K562 (cell line): ENCODE data around the gene DSG2. TPM values are rescaled to one million over a fixed set of nuclear protein-coding genes. Genes with fewer than 3 reads are reported as not detected.

ENCODE experiments used
- ATAC-seq: fragments of 200-7000 bp; cut with Tn5 transposase; 3 replicates; pipeline ENCODE4 v1.9.1; 2020; ENCODE audit warnings: moderate library complexity
- BruUV-seq: library from RNA; stranded (reverse); fragments of 400-500 nt; replicated peaks from 2 replicates; lab custom pipeline; 2021; lab: Mats Ljungman, UMichigan
- CTCF ChIA-PET: fragments of 300-600 bp; formaldehyde crosslinking; extraction: SDS; loops from one replicate; lab custom pipeline; 2021; ENCODE audit warnings: low intra/inter-chr PET ratio; lab: Yijun Ruan, JAX
- POLR2A ChIA-PET: fragments of 300-600, 350-650 bp; sonication (Branson Sonifier 250); formaldehyde crosslinking; extraction: SDS; loops from one replicate; lab custom pipeline; 2021; ENCODE audit warnings: antibody characterized with exemption, inconsistent platforms; lab: Yijun Ruan, JAX
- DNase-seq, 4 experiments: peaks; one replicate each; pipeline versions ENCODE4 v3.0.0 to v3.0.0-alpha.2; 2011 to 2018; ENCODE audit warnings: low spot score in 3 of 4, mixed read lengths in 3 of 4; ENCODE audit errors: extremely low read depth in 1 of 4
- FAIRE-seq: peaks from 2 replicates; lab custom pipeline; 2011; peaks lifted over from hg19 to GRCh38; lab: Jason Lieb, UNC
- H2AFZ ChIP-seq: 2 replicates; pipeline ENCODE4 v1.6.0; 2011; ENCODE audit warnings: low read depth, low read length, control low read depth, inconsistent platforms
- H3K27ac ChIP-seq: fragments of 200-600 bp; 3 replicates; pipeline ENCODE4 v1.8.0; 2011; ENCODE audit warnings: low read depth, mild to moderate bottlenecking, control low read depth, inconsistent platforms, low read length, moderate library complexity, mixed read lengths; ENCODE audit errors: extremely low read depth
- H3K27me3 ChIP-seq, 2 experiments: fragments of 300-600 bp in 1 of 2; 2 replicates in 1 of 2; 3 replicates in 1 of 2; pipeline versions ENCODE4 v1.6.0 to v1.8.0; 2011; ENCODE audit warnings: inconsistent platforms in 2 of 2, low read length in 2 of 2, mild to moderate bottlenecking in 1 of 2, mixed read lengths in 1 of 2, moderate library complexity in 1 of 2; ENCODE audit not compliant: control insufficient read depth in 2 of 2, insufficient read depth in 2 of 2
- H3K36me3 ChIP-seq: fragments of 300-600 bp; 3 replicates; pipeline ENCODE4 v1.8.0; 2011; ENCODE audit warnings: mild to moderate bottlenecking, low read length, inconsistent platforms; ENCODE audit not compliant: control insufficient read depth, insufficient read depth
- H3K4me1 ChIP-seq, 2 experiments: fragments of 200-600 bp in 1 of 2; replicated peaks in 1 of 2; 2 replicates in 1 of 2; 3 replicates in 1 of 2; pipeline versions ENCODE4 v1.5.1 to v1.8.0; 2011; ENCODE audit warnings: inconsistent platforms in 2 of 2, low read length in 2 of 2, mild to moderate bottlenecking in 1 of 2, mixed read lengths in 1 of 2, moderate library complexity in 1 of 2; ENCODE audit not compliant: control insufficient read depth in 2 of 2, insufficient read depth in 2 of 2
- H3K4me2 ChIP-seq: 2 replicates; pipeline ENCODE4 v1.6.1; 2011; ENCODE audit warnings: low read length, control low read depth, inconsistent platforms, mixed read lengths; ENCODE audit not compliant: insufficient read depth
- H3K4me3 ChIP-seq: fragments of 200-600 bp; sonication (generic), shearing (Covaris generic); 2 replicates; pipeline ENCODE4 v1.5.1; 2016; ENCODE audit warnings: control low read depth, inconsistent platforms
- H3K79me2 ChIP-seq: fragments of 200-600 bp; 3 replicates; pipeline ENCODE4 v1.8.0; 2011; ENCODE audit warnings: low read length, inconsistent platforms; ENCODE audit not compliant: control insufficient read depth, insufficient read depth
- H3K9ac ChIP-seq, 2 experiments: 2 replicates each; pipeline versions ENCODE4 v1.6.0 to v1.6.1; 2011; ENCODE audit warnings: low read depth in 2 of 2, low read length in 2 of 2, control low read depth in 1 of 2, inconsistent platforms in 1 of 2, mild to moderate bottlenecking in 1 of 2, mixed read lengths in 1 of 2; ENCODE audit not compliant: insufficient read depth in 1 of 2
- H3K9me1 ChIP-seq: one replicate; pipeline ENCODE4 v1.6.0; 2011; ENCODE audit warnings: inconsistent platforms, mild to moderate bottlenecking, low read length, moderate library complexity; ENCODE audit not compliant: control insufficient read depth, insufficient read depth
- H3K9me3 ChIP-seq: replicated peaks from 2 replicates; pipeline ENCODE4 v1.5.1; 2011; ENCODE audit warnings: low read depth, low read length, inconsistent platforms; ENCODE audit not compliant: control insufficient read depth, insufficient read depth
- H4K20me1 ChIP-seq: replicated peaks from 2 replicates; pipeline ENCODE4 v1.6.1; 2011; ENCODE audit warnings: low read length, inconsistent platforms, mixed read lengths; ENCODE audit not compliant: control insufficient read depth, insufficient read depth
- BCLAF1 ChIP-seq, 2 experiments: fragments of 450-650 bp in 1 of 2; IDR thresholded peaks; 2 replicates each; pipeline ENCODE4 v1.6.1; 2011 to 2017; ENCODE audit warnings: low read depth in 2 of 2, antibody characterized with exemption in 1 of 2, borderline replicate concordance in 1 of 2, low read length in 1 of 2, mild to moderate bottlenecking in 1 of 2, mixed read lengths in 1 of 2; ENCODE audit not compliant: control insufficient read depth in 1 of 2
- BRD4 ChIP-seq: fragments of 200-600 bp; sonication (generic); IDR thresholded peaks from 2 replicates; pipeline ENCODE4 v1.6.1; 2017; ENCODE audit warnings: inconsistent platforms
- C11orf30 ChIP-seq: fragments of 450-650 bp; IDR thresholded peaks from 2 replicates; pipeline ENCODE4 v1.6.1; 2016; ENCODE audit warnings: low read depth, mild to moderate bottlenecking
- E2F6 ChIP-seq, 2 experiments: IDR thresholded peaks; 2 replicates each; pipeline ENCODE4 v1.6.1; 2011; ENCODE audit warnings: borderline replicate concordance in 1 of 2, control low read depth in 1 of 2, low read depth in 1 of 2, low read length in 1 of 2, mild to moderate bottlenecking in 1 of 2, mixed read lengths in 1 of 2, moderate library complexity in 1 of 2; ENCODE audit not compliant: insufficient read depth in 1 of 2, insufficient read length in 1 of 2, poor library complexity in 1 of 2, severe bottlenecking in 1 of 2; ENCODE audit errors: extremely low read depth in 1 of 2
- MAFF ChIP-seq: IDR thresholded peaks from 2 replicates; pipeline ENCODE4 v1.6.1; 2012; ENCODE audit warnings: low read length, improper control_type of control experiment
- MAFK ChIP-seq: IDR thresholded peaks from 2 replicates; pipeline ENCODE4 v1.6.1; 2011; ENCODE audit warnings: low read length, improper control_type of control experiment
- MCM5 ChIP-seq: fragments of 450-650 bp; IDR thresholded peaks from 2 replicates; pipeline ENCODE4 v1.6.1; 2016; ENCODE audit warnings: low read depth
- MTA2 ChIP-seq: fragments of 450-650 bp; IDR thresholded peaks from 2 replicates; pipeline ENCODE4 v1.6.1; 2016; ENCODE audit warnings: low read depth
- STAG1 ChIP-seq: sonication (generic); formaldehyde crosslinking; IDR thresholded peaks from 2 replicates; pipeline ENCODE4 v1.5.0; 2020; ENCODE audit warnings: missing genetic modification reagents, borderline replicate concordance
- ZNF316 ChIP-seq: fragments of 450-650 bp; IDR thresholded peaks from 2 replicates; pipeline ENCODE4 v1.6.1; 2016
- ZNF384 ChIP-seq: IDR thresholded peaks from 2 replicates; pipeline ENCODE4 v1.6.1; 2012; ENCODE audit warnings: low read depth, low read length, improper control_type of control experiment
- WGBS: fragments of 100-300 bp; shearing (Covaris generic); methylation state at CpG from one replicate; pipeline ENCODE4 v1.1.6; 2016; ENCODE audit warnings: low coverage, mixed read lengths; ENCODE audit not compliant: insufficient coverage; ENCODE audit errors: missing lambda C conversion rate; 5-methylcytosine and 5-hydroxymethylcytosine counted together
- in situ Hi-C: fragments of 300-500 bp; cut with MboI; formaldehyde crosslinking; loops from 4 replicates; pipeline ENCODE4 v1.15.0; 2018; ENCODE audit warnings: inconsistent platforms, mixed read lengths
- intact Hi-C: fragments of 100-400 bp; cut with micrococcal nuclease; formaldehyde crosslinking; loops from 2 replicates; pipeline ENCODE4 v1.14.2; 2022
- polyA plus RNA-seq, 8 experiments: library from polyadenylated mRNA; depleted of rRNA in 4 of 8; stranded (reverse) in 5 of 8; unstranded in 3 of 8; fragments of >200 nt; fragmentation: Nextera tagmentation in 2 of 8; fragmentation: Illumina TruSeq in 1 of 8; extraction: Ambion mirVana in 2 of 8; extraction: Trizol in 1 of 8; gene quantifications; 2 replicates each; pipeline versions ENCODE4 v1.2.1 to v1.2.3, GENCODE V29; 2011 to 2014; ENCODE audit warnings: inconsistent platforms in 1 of 8, missing spikeins in 1 of 8
- total RNA-seq, 7 experiments: library from RNA; depleted of rRNA in 6 of 7; stranded (reverse); fragments of >200 nt in 6 of 7; fragmentation: Illumina TruSeq in 2 of 7; extraction: Trizol in 2 of 7; gene quantifications; 2 replicates each; pipeline versions ENCODE4 v1.2.1 to v1.2.3, GENCODE V29; 2011 to 2021; ENCODE audit warnings: low replicate concordance in 1 of 7

DSG2 gene
- total and polyA plus RNA-seq, 9 of the 15 experiments (the other 6 are each of a cell fraction or from before 2014, with no cell fraction given), result 16.9 to 68.6 (median 41.3) TPM

GRCh38 chr18:31526374-31526773 is 28.4 kb downstream of the DSG2 start:
- FAIRE-seq (no peak), ATAC-seq (no peak), DNase-seq (no peak)
- no peak overlapping the region for H3K4me2 ChIP-seq
- BruUV-seq, result TSS peak; percentile 10
- no peaks in the 10 kb centered on the region for H4K20me1 ChIP-seq
- H3K9me1 ChIP-seq, result no peaks in the 10 kb centered on the region
- H2AFZ ChIP-seq, result no peak overlapping the region
- peak; percentile 67 for TF ChIP-seq ZNF316
- TF ChIP-seq STAG1, result no peak
- peak; percentile 60 for TF ChIP-seq MAFF
- TF ChIP-seq MAFK, result peak; percentile 24; the same call in 1 of the 2 replicates
- TF ChIP-seq C11orf30, result peak; percentile 38; the same call in 1 of the 2 replicates
- no peak for TF ChIP-seq MTA2
- no peaks in the 10 kb centered on the region for H3K79me2 ChIP-seq
- H3K4me1 ChIP-seq, result no peaks in the 10 kb centered on the region
- ChIA-PET POLR2A (no interaction called here), CTCF (no interaction called here)
- no peaks in the 10 kb centered on the region for H3K9me3 ChIP-seq
- no peak overlapping the region for H3K4me3 ChIP-seq
- H3K9ac ChIP-seq, result no peak overlapping the region
- H3K27me3 ChIP-seq, result no peaks in the 10 kb centered on the region
- no peak overlapping the region for H3K27ac ChIP-seq
- H3K36me3 ChIP-seq, result peaks cover 79% of the 10 kb centered on the region
- in situ Hi-C loops (no loop called here), intact Hi-C loops (no loop called here)
- 85% methylated on average over 7 of the region's 7 CpGs for WGBS

- intact Hi-C loops (no loop called here), in situ Hi-C loops (no loop called here)
- POLR2A ChIA-PET, result interaction anchor here (0.7 to 1.6 kb wide), 3 partner anchors 8 to 18 kb away, joined by 4 to 6 read pairs (median 5); no protein-coding TSS in a partner anchor
- no peaks in the 10 kb centered on the region for H3K79me2 ChIP-seq
- H4K20me1 ChIP-seq, result no peaks in the 10 kb centered on the region
- DNase-seq (no peak), ATAC-seq (no peak), FAIRE-seq (no peak)
- peaks cover 63% of the 10 kb centered on the region for H3K36me3 ChIP-seq
- no peak overlapping the region for H3K4me3 ChIP-seq
- no peak overlapping the region for H2AFZ ChIP-seq
- WGBS, result 78% methylated on average over 1 of the region's 1 CpG
- H3K9ac ChIP-seq, result no peak overlapping the region
- no TSS peak for BruUV-seq
- CTCF ChIA-PET, result interaction anchor here (0.7 kb wide), 1 partner anchor 8 kb away, joined by 6 read pairs; no protein-coding TSS in a partner anchor
- H3K9me1 ChIP-seq, result no peaks in the 10 kb centered on the region
- H3K27ac ChIP-seq, result no peak overlapping the region
- H3K27me3 ChIP-seq, result no peaks in the 10 kb centered on the region
- no peaks in the 10 kb centered on the region for H3K4me1 ChIP-seq
- H3K9me3 ChIP-seq, result no peaks in the 10 kb centered on the region
- no peak overlapping the region for H3K4me2 ChIP-seq
- TF ChIP-seq ZNF384 (no peak), E2F6 (IDR thresholded peaks at IDR 0.05; ENCODE audit: borderline replicate concordance in 1 of 2, extremely low read depth in 1 of 2, insufficient read depth in 1 of 2, insufficient read length in 1 of 2, low read depth in 1 of 2, low read length in 1 of 2, poor library complexity in 1 of 2, severe bottlenecking in 1 of 2) (no peak), BRD4 (no peak), BCLAF1 (IDR thresholded peaks at IDR 0.05; ENCODE audit: borderline replicate concordance in 1 of 2, control insufficient read depth in 1 of 2, low read depth in 2 of 2, low read length in 1 of 2) (no peak), MCM5 (no peak)
Observed at GRCh38 chr18:31533236-31533635, 35.3 kb downstream of the DSG2 start.
